SU-DHL-6 (cell line): ENCODE measurements around the gene ATOX1.

Source experiments
- CTCF ChIP-seq: fragments of 200-600 bp; sonication (generic); IDR thresholded peaks from one replicate; pipeline ENCODE4 v1.5.1; 2017; ENCODE audit warnings: antibody characterized with exemption, mild to moderate bottlenecking, low read length, moderate library complexity; ENCODE audit not compliant: insufficient read depth, poor library complexity, severe bottlenecking
- EZH2phosphoT487 ChIP-seq: fragments of 200-600 bp; sonication (generic), shearing (Covaris generic); conservative IDR thresholded peaks from 2 replicates; pipeline ENCODE4 v1.6.1; 2018; ENCODE audit warnings: mild to moderate bottlenecking, antibody characterized with exemption, low read length, moderate library complexity, mixed read lengths

GRCh38 chr5:151800532-151800931 is 42.1 kb upstream of the ATOX1 start:
- TF ChIP-seq CTCF = no peak
- no peak for TF ChIP-seq EZH2phosphoT487
